ENCODE results near the gene TRAPPC8.
"Not testable (repeated sequence)": the region's sequence is repeated elsewhere in the genome, so short reads cannot be mapped to it uniquely, and the experiment has no call there.

Gene TRAPPC8

DNA sequence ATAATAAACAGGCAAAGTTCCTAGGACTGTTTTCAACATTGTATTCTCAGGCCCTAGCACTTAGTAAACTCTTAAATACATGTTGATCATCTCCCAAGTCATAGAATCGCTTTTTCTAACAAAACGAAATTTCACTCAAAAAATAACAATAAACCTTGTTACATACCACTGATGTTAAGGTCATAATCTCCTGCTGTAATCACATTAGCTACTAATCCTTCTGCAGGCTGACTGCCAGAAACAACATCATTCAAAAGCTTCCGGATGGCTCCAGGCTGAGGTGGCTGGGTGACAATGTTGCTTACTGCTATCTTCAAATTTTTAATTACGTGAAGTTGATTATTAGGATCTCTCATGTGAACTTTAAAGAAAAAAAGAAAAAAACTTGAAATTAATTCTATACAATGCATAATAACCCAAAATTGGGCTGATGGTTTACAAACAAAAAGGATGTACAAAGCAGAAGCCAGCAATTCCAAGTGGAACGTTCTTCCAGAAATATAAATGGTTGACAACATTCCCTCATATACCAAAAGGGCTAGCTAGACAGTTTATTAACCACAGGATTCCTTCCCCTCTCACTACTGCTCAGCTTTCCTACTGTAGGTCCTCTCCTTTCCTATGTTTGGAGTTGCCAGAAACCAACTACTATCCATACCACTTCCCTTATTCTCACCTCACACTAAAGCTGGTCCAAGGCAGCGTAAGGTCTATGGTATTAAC lies 11.6 kb downstream of the TRAPPC8 start:
- Histone ChIP-seq H3K4me1 (ENCODE audit: control insufficient read depth, insufficient read depth, low read depth, low read length) (peaks cover 4% of the 10 kb centered on the region), H2BK5ac (ENCODE audit: low read depth, low read length, poor library complexity, severe bottlenecking) (no peak overlapping the region), H2AFZ (ENCODE audit: low read depth, low read length) (no peak overlapping the region), H2BK120ac (ENCODE audit: low read depth, low read length) (no peak overlapping the region), H3K27ac (ENCODE audit: low read length, poor library complexity, severe bottlenecking) (peak overlapping the region; percentile 87), H3K23ac (ENCODE audit: low read length in 2 of 2) (no peak overlapping the region), H3K14ac (ENCODE audit: low read length in 2 of 2) (no peak overlapping the region), H3K4me3 (ENCODE audit: insufficient read depth in 1 of 2, low read depth in 1 of 2, low read length in 2 of 2) (no peak overlapping the region), H4K91ac (ENCODE audit: low read length) (no peak overlapping the region), H3K18ac (ENCODE audit: low read depth in 1 of 2, low read length in 2 of 2) (no peak overlapping the region), H4K8ac (ENCODE audit: low read length) (no peak overlapping the region), H2AK5ac (ENCODE audit: low read length, severe bottlenecking) (no peak overlapping the region), H2BK12ac (ENCODE audit: low read length in 2 of 2) (no peak overlapping the region), H3K27me3 (ENCODE audit: control insufficient read depth in 1 of 2, insufficient read depth in 1 of 2, low read length in 2 of 2) (no peaks in the 10 kb centered on the region), H2BK15ac (ENCODE audit: low read depth, poor library complexity, severe bottlenecking) (no peak overlapping the region), H3K79me1 (replicated peaks; ENCODE audit: low read length, poor library complexity, severe bottlenecking) (peaks cover 17% of the 10 kb centered on the region), H3K4ac (ENCODE audit: low read depth in 1 of 2, low read length in 2 of 2) (no peak overlapping the region), H3K4me2 (ENCODE audit: low read length, poor library complexity, severe bottlenecking) (peak overlapping the region; percentile 2), H3K9me3 (ENCODE audit: control insufficient read depth, low read length) (no peaks in the 10 kb centered on the region), H3K9ac (ENCODE audit: low read length) (no peak overlapping the region), H3K36me3 (ENCODE audit: control insufficient read depth in 1 of 2, insufficient read depth in 2 of 2, low read depth in 1 of 2, low read length in 2 of 2) (peaks cover 6 to 32% of the 10 kb centered on the region in 2 experiments)
- 97% methylated on average over 3 of the region's 6 CpGs for WGBS
- DNase-seq: no peak

DNA sequence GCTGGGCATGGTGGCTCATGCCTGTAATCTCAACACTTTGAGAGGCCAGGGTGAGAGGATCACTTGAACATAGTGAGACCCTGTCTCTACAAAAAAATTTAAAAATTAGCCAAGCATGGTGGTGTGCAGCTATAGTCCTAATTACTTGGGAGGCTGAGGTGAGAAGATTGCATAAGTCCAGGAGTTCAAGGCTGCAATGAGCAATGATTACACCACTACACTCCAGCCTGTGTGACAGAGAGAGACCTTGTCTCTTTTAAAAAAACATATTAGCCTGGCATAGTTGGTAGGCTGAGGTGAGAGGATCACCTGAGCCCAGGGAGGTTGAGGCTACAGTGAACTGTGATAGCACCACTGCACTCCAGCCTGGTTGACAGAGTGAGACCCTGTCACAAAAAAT lies 13.7 kb downstream of the TRAPPC8 start:
- no peak overlapping the region for H2BK120ac ChIP-seq (ENCODE audit: low read depth, low read length)

DNA sequence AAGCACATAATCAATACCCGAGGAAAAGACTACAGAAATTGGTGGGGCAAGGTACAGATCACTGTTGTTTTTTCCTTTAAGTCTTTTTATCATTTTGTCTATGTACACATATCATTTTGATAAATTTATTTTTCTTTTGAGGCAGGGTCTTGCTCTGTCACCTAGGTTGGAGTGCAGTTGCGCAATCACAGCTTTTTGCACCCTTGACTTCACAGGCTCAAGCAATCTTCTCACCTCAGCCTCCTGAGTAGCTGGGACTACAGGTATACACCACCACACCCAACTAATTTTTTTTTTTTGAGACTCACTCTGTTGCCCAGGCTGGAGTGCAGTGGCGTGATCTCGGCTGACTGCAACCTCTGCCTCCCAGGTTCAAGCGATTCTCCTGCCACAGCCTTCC lies 15.9 kb downstream of the TRAPPC8 start:
- not testable (repeated sequence) for H3K23ac ChIP-seq (ENCODE audit: low read length in 2 of 2); H4K91ac ChIP-seq (ENCODE audit: low read length); H3K9ac ChIP-seq (ENCODE audit: low read length); H3K27ac ChIP-seq (ENCODE audit: low read length, poor library complexity, severe bottlenecking); H2AFZ ChIP-seq (ENCODE audit: low read depth, low read length); H3K4me3 ChIP-seq (ENCODE audit: insufficient read depth in 1 of 2, low read depth in 1 of 2, low read length in 2 of 2); H3K18ac ChIP-seq (ENCODE audit: low read depth in 1 of 2, low read length in 2 of 2); H2BK120ac ChIP-seq (ENCODE audit: low read depth, low read length); H2BK5ac ChIP-seq (ENCODE audit: low read depth, low read length, poor library complexity, severe bottlenecking); H2AK5ac ChIP-seq (ENCODE audit: low read length, severe bottlenecking); H2BK12ac ChIP-seq (ENCODE audit: low read length in 2 of 2); H3K4me2 ChIP-seq (ENCODE audit: low read length, poor library complexity, severe bottlenecking); H3K14ac ChIP-seq (ENCODE audit: low read length in 2 of 2); H2BK15ac ChIP-seq (ENCODE audit: low read depth, poor library complexity, severe bottlenecking); DNase-seq; H3K27me3 ChIP-seq (ENCODE audit: control insufficient read depth in 1 of 2, insufficient read depth in 1 of 2, low read length in 2 of 2); H4K8ac ChIP-seq (ENCODE audit: low read length); H3K9me3 ChIP-seq (ENCODE audit: control insufficient read depth, low read length); H3K4me1 ChIP-seq (ENCODE audit: control insufficient read depth, insufficient read depth, low read depth, low read length); H3K4ac ChIP-seq (ENCODE audit: low read depth in 1 of 2, low read length in 2 of 2)
- Histone ChIP-seq H3K79me1 (replicated peaks; ENCODE audit: low read length, poor library complexity, severe bottlenecking) (peaks cover 25% of the 10 kb centered on the region), H3K36me3 (ENCODE audit: control insufficient read depth in 1 of 2, insufficient read depth in 2 of 2, low read depth in 1 of 2, low read length in 2 of 2) (peaks cover 13 to 44% of the 10 kb centered on the region in 2 experiments)
- 96% methylated on average over 4 of the region's 5 CpGs for WGBS

More for the DNA sequence above, 13.7 kb downstream of the TRAPPC8 start:
- no peak overlapping the region for H4K91ac ChIP-seq (ENCODE audit: low read length)
- H3K4me1 ChIP-seq (ENCODE audit: control insufficient read depth, insufficient read depth, low read depth, low read length): peaks cover 4% of the 10 kb centered on the region
- no peak overlapping the region for H3K9ac ChIP-seq (ENCODE audit: low read length)
- peaks cover 6 to 41% of the 10 kb centered on the region in 2 experiments for H3K36me3 ChIP-seq (ENCODE audit: control insufficient read depth in 1 of 2, insufficient read depth in 2 of 2, low read depth in 1 of 2, low read length in 2 of 2)
- no peak overlapping the region for H3K27ac ChIP-seq (ENCODE audit: low read length, poor library complexity, severe bottlenecking)
- no peak overlapping the region for H2BK5ac ChIP-seq (ENCODE audit: low read depth, low read length, poor library complexity, severe bottlenecking)
- H2BK15ac ChIP-seq (ENCODE audit: low read depth, poor library complexity, severe bottlenecking): no peak overlapping the region
- no peak overlapping the region for H3K14ac ChIP-seq (ENCODE audit: low read length in 2 of 2)
- H3K18ac ChIP-seq (ENCODE audit: low read depth in 1 of 2, low read length in 2 of 2): no peak overlapping the region
- no peak overlapping the region for H3K4me2 ChIP-seq (ENCODE audit: low read length, poor library complexity, severe bottlenecking)
- H3K27me3 ChIP-seq (ENCODE audit: control insufficient read depth in 1 of 2, insufficient read depth in 1 of 2, low read length in 2 of 2): no peaks in the 10 kb centered on the region
- no peak overlapping the region for H4K8ac ChIP-seq (ENCODE audit: low read length)
- H2BK12ac ChIP-seq (ENCODE audit: low read length in 2 of 2): no peak overlapping the region
- DNase-seq: no peak
- peaks cover 19% of the 10 kb centered on the region for H3K79me1 ChIP-seq (replicated peaks; ENCODE audit: low read length, poor library complexity, severe bottlenecking)
- H2AFZ ChIP-seq (ENCODE audit: low read depth, low read length): no peak overlapping the region
- H3K9me3 ChIP-seq (ENCODE audit: control insufficient read depth, low read length): no peaks in the 10 kb centered on the region
- no peak overlapping the region for H3K23ac ChIP-seq (ENCODE audit: low read length in 2 of 2)
- H3K4ac ChIP-seq (ENCODE audit: low read depth in 1 of 2, low read length in 2 of 2): no peak overlapping the region
- H3K4me3 ChIP-seq (ENCODE audit: insufficient read depth in 1 of 2, low read depth in 1 of 2, low read length in 2 of 2): no peak overlapping the region
- peak overlapping the region; percentile 28 for H2AK5ac ChIP-seq (ENCODE audit: low read length, severe bottlenecking)

DNA sequence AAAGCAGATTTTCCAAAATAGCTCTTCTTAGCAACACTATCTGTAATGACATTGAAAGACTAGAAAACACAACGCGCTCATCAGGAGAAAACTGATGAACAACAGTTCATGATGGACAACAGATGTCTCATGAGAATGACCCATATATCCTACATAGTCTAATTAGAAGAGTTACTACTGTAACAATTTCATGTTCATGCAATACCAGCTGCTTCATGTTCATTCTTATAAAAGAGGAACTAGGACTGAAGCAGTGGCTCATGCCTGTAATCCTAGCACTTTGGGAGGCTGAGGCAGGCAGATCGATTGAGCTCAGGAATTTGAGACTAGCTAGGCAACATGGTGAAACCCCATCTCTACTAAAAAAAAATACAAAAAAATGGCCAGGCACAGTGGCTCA lies 22.7 kb downstream of the TRAPPC8 start:
- H2AFZ ChIP-seq (ENCODE audit: low read depth, low read length): no peak overlapping the region
- no peak for DNase-seq
- H3K36me3 ChIP-seq (ENCODE audit: control insufficient read depth in 1 of 2, insufficient read depth in 2 of 2, low read depth in 1 of 2, low read length in 2 of 2): peaks cover 11 to 38% of the 10 kb centered on the region in 2 experiments
- H2AK5ac ChIP-seq (ENCODE audit: low read length, severe bottlenecking): no peak overlapping the region
- no peak overlapping the region for H3K4ac ChIP-seq (ENCODE audit: low read depth in 1 of 2, low read length in 2 of 2)
- H3K14ac ChIP-seq (ENCODE audit: low read length in 2 of 2): no peak overlapping the region
- H2BK15ac ChIP-seq (ENCODE audit: low read depth, poor library complexity, severe bottlenecking): no peak overlapping the region
- H4K8ac ChIP-seq (ENCODE audit: low read length): no peak overlapping the region
- H2BK12ac ChIP-seq (ENCODE audit: low read length in 2 of 2): no peak overlapping the region
- no peak overlapping the region for H2BK5ac ChIP-seq (ENCODE audit: low read depth, low read length, poor library complexity, severe bottlenecking)
- H3K4me3 ChIP-seq (ENCODE audit: insufficient read depth in 1 of 2, low read depth in 1 of 2, low read length in 2 of 2): no peak overlapping the region
- no peaks in the 10 kb centered on the region for H3K4me1 ChIP-seq (ENCODE audit: control insufficient read depth, insufficient read depth, low read depth, low read length)
- no peak overlapping the region for H3K4me2 ChIP-seq (ENCODE audit: low read length, poor library complexity, severe bottlenecking)
- no peaks in the 10 kb centered on the region for H3K27me3 ChIP-seq (ENCODE audit: control insufficient read depth in 1 of 2, insufficient read depth in 1 of 2, low read length in 2 of 2)
- H2BK120ac ChIP-seq (ENCODE audit: low read depth, low read length): no peak overlapping the region
- no peak overlapping the region for H4K91ac ChIP-seq (ENCODE audit: low read length)
- H3K18ac ChIP-seq (ENCODE audit: low read depth in 1 of 2, low read length in 2 of 2): no peak overlapping the region
- no peak overlapping the region for H3K9ac ChIP-seq (ENCODE audit: low read length)
- WGBS: 83% methylated on average over 3 of the region's 3 CpGs
- H3K23ac ChIP-seq (ENCODE audit: low read length in 2 of 2): no peak overlapping the region
- H3K27ac ChIP-seq (ENCODE audit: low read length, poor library complexity, severe bottlenecking): no peak overlapping the region
- H3K9me3 ChIP-seq (ENCODE audit: control insufficient read depth, low read length): no peaks in the 10 kb centered on the region
- H3K79me1 ChIP-seq (replicated peaks; ENCODE audit: low read length, poor library complexity, severe bottlenecking): peaks cover 8% of the 10 kb centered on the region
